Endometrial microvascular endothelial cells (primary cell): ENCODE results near the gene SLC4A11. TPM values are rescaled to one million over a fixed set of nuclear protein-coding genes. Genes with fewer than 3 reads are reported as not detected.

Experiments
- in situ Hi-C: cut with HindIII; loops from 2 replicates; pipeline ENCODE4 v1.10.0; 2017; ENCODE audit warnings: low sequenced_read_pairs, low pct_unique_long_range_greater_than_20kb; ENCODE audit errors: inconsistent ontology term
- total RNA-seq: library from RNA; depleted of rRNA; stranded (reverse); fragments of >200 nt; gene quantifications from one replicate; pipeline ENCODE4 v1.2.3, GENCODE V29; 2015; ENCODE audit errors: inconsistent ontology term

Gene SLC4A11
- total RNA-seq, result 1.3 TPM

DNA sequence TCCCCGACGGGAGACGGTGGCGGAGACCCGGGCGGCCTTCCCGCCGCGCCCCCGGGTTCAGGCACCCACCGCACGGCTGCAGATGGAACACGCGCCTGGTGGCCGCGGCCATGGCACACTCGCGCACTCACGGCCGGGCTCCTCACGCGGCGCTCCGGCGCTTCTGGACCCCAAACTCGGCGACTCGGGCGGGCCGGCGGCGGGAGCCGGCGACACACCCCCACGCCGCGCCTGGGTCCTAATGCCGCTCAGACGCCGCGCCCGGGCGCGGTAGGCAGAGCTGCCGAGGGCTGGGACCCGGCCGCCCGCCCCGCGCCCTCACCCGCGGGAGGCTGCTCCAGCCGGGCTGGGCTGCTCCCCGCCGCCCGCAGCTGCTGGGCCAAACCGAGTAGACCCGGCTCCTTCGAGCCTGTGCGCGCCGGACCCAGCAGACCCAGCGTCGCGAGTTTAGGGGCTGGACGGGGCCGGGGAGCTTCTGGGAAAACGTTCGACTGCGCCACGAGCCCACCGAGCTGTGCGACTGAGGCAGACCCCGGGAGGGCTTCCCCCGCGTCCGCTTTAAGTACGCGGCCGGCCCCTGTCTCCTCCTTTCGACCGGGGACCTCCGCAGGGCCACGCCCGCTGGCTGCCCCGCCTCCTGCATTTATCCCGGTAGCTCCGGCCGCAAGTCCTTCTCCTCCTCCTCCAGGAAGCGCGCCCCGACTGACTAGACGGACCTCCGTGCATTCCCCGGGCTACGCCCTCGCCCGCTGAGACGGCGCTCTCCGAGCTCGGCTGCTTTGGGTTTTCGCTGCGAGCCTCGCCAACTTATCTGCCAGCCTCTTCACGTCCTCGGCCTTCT is at the start of gene SLC4A11:
SLC4A11 (minus strand) TSS at position 165 of the 841 bp plus-strand sequence; CDS start at position 112, 53 bp downstream.
- in situ Hi-C loops, result no loop called here

DNA sequence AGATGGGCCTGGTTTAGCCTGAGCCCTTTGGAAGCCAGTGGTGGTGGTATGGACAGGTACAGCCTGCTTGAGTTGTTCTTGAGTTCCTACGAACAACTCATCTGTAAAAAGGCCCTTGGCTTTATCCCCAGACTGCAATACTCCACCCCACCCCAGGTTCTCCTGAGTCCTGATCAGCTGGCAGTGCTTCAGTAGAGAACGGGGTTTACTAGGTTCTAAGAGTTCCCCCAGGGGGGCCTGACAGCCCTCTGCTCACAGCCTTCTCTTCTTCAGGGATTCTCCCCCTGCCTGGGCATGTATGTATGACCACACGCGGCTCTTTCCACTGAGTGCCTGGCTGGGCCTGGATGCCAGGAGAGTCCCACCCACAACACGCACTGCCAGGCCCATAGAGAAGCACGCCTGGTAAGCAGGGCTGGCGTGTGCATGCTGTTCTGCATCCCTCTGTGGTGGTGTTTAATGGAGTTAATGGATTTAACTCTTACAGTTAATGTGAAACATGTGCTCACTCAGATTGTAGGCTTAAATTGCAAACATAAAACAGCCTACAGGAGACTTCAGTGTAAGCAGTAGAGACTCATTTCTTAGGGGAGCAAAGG is 44.3 kb upstream of the SLC4A11 start:
- in situ Hi-C loops, result no loop called here

DNA sequence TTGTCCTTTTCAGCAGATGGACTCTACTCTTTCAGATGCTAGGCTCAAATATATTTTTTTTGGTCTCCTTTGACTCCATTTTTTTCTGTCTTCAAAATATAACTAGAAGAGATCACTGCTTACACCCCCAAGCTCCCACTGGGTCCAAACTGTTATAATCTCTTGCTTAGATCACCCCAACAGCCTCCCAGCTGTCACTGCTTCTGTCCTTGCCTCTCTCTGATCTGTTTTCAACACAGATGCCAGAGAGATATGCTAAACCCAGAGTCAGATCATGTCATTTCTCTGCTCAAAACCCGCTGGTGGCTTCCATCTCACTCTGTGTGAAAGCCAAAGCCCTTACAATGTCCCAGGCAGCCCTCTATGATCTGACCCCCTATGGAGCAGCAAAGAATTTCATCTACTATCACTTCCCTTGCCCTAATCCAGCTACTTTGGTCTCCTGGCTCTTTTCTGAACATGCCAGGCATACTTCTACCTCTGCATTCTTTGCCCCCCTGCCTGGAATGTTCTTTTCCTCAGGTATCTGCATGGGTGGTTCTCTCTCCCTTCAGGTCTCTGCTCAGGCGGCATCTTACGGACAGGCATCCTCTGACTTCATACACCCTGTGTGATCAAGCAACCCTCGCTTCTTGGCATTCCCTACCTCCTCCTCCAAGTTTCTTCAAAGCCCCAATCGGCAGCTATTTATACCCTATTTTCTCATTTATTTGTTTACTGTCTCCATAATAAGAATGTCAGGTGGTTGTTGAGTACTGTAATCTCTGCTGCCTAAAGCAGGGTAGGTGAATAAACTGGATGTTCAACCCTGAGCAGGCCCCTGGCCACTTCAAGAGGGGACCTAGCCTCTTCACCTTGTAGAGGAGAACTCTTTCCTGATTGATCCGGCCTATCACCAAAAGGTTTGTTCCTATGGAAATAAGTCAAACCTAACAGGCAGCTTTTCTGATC is 43.6 kb upstream of the SLC4A11 start:
- in situ Hi-C loops, result no loop called here

DNA sequence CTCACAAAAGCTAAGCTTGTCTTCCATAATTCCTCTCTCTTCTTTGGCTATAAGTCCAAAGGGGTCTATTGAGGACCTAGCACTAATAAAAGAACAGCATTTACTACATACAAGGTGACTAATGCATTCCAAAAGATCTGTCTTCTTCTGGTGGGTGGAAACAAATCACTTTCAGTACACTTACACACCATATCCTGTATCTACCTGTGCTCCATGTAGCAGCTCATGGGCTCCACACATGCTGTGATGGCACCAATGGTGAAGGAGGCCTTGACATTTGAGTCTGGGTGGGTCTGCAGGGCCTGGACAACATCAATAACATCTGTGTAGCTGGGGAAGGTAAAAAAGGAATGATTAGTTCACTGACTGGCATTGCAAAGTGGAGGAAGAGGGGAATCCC is 42.4 kb upstream of the SLC4A11 start:
- in situ Hi-C loops, result no loop called here

DNA sequence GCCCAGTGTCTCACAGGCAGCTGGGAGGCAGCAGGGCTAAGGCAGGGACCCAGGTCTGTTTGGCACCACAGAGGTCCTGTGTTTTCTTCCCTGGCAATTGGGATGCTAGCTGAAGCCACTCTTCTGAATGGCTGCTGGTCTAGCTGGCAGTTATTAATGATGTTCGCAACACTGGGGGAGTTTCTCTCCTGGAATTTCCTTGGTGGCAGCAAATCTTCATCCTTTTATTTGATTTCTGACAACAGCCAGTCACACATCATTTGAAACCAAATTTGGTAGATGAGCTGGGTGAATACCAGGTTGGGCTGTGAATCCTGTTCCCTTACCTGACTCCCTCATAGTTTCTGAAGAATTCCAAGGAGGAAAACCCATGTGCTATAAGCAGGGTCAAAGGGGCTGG is 40.8 kb upstream of the SLC4A11 start:
- in situ Hi-C loops, result no loop called here

DNA sequence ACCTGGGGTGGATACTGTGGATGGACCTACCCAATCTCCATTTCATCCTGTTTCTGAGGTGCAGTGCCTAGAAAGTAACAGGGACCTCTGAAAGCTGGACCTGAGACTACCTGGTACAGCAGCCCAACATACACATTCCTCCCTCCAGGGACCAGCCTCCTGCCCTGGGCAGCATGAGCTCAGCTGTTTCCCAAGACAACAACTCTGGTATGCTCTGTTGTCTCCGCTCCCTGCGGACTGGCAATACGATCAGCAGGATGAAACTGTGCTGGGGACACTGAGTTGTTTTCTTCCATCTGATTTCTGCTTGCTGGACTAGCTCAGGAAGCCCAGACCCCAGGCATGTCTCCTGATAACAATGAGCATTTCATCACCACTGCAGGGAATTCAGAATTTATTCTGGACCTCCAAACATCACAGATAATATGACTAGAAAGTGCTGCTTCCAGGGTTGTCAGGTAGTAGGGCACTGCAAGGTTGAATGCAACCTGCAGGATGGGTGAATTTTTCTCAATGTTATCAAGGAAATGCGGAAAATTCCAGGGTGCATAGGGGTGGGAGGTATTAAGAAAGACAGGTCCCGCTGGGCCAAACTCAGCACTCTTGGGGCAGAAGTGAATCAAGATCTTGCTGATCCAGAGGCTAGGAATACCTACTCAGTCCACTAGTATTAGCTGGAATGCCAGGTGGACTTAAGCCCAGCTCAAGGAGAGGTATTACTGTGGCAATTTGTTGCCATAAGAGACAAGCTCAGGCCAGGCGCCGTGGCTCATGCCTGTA is 38.9 kb upstream of the SLC4A11 start:
- in situ Hi-C loops, result no loop called here

DNA sequence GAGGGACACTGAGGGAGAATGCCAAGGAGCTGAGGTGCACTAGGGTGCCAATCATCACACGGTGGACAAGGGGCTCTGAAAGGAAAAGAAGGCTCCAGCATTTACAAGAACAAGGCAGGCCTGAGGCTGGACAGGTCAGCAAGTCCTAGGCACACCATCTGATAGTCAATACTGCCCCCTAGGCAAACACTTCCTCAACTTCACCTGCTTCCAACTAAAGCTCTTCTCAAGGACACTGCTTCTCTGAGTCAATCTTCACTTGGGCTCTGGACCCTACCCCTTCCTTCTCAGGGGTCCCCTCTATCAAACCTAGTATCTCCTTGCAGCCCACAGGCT is 37.7 kb upstream of the SLC4A11 start:
- in situ Hi-C loops, result no loop called here

DNA sequence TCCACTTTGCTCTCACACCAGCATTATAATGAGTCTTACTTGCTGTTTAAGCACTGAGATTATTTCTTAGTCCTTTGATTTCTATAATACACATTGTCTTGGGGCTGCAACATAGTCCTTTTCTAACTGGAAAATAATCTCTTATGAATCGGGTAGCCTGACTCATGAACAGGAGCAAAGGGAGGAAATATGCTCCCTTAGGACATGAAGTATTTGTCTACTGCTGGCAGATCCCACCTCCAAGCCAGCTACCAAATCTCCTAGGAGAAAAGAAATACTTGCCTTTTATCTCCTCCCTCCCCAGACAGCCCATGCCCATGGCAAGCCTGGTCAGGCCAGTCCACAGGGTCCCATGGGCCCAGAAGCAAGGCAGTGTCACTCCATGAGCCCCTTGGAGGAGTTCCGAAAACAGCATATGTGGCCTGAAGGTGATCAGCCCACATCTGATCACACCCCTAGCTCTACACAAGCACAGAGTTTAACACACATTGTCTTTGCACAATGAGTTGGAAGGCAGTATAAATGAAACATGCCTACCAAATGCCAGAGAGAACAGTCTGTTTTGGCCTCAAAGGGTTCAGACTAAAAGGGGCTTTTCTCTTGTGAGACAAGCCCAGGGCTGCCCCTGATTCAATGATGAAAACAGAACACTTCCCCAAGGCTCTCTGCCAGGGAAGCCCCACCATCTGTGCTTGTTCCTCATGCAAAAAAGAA is 37.1 kb upstream of the SLC4A11 start:
- in situ Hi-C loops, result no loop called here

DNA sequence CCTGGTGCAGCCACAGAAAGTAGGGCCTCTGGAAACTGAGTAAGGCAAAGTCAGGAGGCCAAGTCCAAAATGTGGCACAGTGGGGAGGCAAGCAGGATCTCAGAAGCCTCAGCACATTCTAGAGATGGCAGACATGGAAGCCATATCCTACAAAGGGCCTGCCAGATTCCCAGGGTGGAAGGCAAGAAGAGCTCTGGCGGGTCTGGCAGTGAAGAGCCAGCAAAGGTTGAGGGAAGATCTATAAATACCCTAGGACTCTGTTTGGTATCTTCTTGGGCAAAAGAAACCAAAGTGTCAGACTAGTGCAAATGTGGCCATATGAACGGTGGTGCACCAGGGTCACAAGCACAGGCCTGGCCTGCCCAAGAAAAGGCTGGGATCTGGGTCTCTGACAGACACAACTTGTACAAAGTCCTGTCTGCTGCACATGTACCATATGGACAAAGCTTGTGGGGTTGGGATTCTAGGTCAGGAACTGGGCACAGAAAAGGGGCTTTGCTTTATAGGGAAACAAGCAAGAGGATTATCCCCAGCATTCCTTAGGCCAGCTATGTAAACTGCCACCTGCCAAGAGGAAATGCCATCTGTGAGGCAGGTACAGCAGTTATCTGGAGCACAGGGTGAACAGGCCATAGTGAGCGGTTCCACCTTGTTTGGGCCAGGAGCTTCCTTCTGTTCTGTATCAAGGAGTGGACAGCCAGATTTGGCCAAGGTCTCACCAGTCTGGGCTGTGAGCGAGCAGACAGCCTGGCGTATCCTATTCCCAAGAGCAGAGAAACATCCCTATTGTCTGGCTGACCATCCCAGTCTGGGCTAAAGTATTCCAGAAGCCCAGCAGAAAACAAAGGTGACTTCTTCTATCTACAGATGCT is 36.3 kb upstream of the SLC4A11 start:
- in situ Hi-C loops, result no loop called here

DNA sequence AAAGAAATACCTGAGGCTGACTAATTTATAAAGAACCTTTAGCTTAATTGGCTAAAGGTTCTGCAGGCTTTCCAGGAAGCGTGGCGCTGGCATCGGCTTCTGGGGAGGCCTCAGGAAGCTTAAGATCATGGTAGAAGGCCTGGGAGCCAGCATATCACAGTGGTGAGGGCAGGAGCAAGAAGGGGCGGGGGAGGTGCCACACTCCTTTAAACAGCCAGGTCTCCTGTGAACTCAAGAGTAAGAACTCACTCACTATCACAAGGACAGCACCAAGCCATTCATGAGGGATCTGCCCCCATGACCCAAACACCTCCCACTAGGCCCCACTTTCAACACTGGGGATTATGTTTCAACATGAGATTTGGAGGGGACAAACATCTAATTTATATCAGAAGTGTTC is 34.4 kb upstream of the SLC4A11 start:
- in situ Hi-C loops, result no loop called here

DNA sequence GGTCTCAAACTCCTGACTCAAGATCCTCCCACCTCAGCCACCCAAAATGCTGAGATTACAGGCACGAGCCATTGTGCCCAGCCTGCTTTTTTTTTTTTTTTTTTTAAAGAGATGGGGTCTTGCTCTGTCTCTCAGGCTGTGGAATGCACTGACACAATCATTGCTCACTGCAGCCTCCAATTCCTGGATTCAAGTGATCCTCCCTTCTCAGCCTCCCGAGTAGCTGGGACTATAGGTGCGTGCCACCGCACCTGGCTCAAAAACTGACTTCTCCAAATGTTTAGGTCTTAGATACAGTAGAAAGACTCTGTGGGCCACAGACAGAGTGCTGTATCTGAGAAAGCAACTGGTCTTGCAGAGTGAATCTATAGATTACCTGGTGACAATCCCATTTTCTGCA is 31.1 kb upstream of the SLC4A11 start:
- in situ Hi-C loops, result no loop called here

DNA sequence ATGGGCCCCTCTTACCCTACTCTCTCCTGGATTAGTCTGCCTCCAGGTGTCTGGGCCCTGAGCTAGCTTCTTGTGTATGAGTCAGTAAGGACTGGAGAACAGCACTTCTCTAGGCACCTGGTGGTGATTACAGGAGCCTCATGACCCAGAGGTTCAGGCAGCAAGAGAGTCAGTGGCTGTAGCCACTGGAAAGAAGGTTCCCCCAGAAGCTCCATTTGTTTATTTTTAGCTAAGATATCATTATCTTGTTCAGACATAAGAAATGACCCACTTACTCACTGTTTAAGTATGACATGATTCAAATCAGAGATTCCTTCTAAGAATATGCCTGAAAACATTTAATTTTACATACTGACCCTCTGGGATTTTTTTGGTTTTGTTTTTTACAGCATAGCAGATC is 23.6 kb upstream of the SLC4A11 start:
- in situ Hi-C loops, result no loop called here

DNA sequence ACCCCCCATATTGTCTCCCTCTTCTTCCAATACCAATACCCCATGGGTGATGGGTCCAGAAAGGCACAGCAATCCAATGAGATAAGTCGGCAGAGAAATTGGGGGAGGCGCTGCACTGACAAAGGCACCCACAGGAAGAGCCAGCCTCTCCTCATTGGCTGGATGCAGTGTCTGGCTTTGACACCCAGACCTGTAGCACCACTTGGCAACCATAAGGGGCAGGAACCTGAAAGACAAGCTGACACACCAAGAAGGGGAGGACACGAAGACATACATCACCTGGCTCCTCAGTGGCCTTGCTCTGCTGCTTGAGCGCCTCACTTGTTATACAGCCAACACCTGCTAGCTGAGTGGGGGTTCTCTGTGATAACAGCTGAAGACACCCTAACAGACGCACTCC is 19.4 kb upstream of the SLC4A11 start:
- in situ Hi-C loops, result no loop called here

DNA sequence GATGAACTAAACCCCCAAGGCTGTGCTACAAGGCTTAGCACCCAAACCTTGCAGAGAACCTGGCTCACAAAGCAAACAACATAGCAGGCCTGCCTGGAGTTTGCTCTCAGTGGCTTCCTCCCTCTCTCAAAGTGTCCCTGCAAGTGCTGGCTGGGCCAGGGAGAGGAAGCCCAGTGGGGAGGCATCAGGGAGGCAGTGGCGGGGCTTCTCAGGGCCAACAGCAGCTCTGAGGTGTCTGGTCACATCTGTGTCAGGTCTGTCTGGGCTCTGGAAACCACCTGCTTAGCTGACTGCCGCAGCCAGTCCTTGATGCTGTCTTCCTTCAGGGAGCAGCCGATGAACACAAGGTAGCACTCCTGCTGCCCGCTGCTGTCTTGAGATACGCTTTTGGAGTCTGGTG is 16.7 kb upstream of the SLC4A11 start:
- in situ Hi-C loops, result no loop called here

DNA sequence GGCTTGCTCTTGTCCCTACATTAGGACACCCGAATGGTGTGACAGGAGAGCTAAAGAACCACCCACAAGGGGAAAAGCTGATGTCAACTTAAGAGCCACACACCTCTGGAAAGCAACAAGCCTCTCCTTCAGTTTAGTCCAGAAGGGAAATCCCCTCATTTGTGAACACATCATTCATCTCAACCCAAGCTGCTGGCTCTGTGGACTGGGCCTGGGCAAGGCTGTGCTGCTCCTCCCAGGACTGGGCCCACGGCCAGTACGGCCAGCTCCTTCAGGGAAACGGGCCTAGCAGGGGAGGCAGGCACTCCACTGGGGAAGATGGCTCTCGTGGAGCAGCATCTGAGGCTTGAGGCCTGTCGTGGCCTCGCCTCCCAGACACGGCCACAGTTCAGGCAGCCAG is 12.8 kb upstream of the SLC4A11 start:
- in situ Hi-C loops, result no loop called here

DNA sequence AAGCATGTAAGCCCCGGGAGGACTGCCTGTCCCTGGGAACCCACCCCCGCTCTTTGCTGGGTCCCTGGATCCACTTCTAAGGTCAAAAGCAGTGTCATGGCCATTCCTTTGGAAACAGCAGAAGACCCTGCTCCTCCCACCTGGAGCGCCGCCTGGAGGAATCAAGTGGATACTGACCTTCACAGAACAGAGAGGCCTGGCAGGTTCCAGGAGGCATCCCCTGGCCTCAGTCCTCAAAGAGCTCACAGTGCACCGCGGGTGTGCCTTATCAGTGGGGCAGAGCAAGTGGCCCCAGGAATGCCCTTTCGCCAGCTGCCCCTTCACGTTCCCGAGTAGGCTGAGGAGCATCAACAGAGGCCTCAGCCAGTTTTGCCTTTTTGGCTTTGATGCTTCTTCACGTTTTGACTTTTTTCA is 11.1 kb upstream of the SLC4A11 start:
- in situ Hi-C loops, result no loop called here

DNA sequence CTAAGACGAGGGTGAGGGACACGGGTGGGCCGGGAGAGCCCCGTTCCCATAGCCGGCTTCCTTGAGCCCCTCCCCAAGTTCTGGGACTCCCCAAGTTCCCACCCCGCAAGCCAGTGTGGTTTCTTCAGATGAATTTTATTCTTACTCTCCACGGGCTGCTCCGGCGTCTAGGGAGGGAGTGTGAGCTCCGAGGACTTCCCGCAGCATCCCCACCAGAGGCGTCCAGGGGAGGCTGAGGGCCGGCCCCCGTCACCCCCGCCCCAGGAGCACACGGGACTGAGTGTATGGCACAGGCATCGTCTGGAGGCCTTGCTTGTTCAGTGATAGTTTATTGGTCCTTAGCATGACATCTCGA is 10.0 kb upstream of the SLC4A11 start:
- in situ Hi-C loops, result no loop called here
